DMS153 treated with DMSO at 0.1 percent for 48 hours (cell line): ENCODE results near the gene CCSAP.
"Not testable (repeated sequence)": the region's sequence is repeated elsewhere in the genome, so short reads cannot be mapped to it uniquely, and the experiment has no call there.

Experiments
- DNase-seq: peaks from one replicate; lab custom pipeline; 2025; ENCODE audit not compliant: unreplicated experiment; lab: John Stamatoyannopoulos, UW

The CCSAP gene

DNA sequence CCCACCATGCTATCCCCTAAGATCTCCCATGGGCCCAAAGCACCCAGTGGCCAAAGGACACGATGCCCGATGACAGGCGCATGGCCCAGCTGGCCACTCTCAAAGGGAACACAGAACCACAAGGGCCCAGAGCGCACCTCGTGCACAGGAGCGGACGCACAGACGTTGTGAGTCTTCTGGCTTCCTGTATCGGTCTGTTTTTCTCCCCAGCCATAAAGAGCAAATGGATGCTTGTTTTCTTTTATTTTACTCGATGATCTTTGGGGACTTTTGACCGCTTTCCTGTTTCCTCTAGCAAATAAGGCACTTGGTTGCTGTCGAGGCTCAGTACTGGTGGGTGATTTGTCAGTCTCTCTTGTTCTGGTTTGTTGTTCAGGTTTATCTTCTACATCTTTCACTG is 16.2 kb downstream of the CCSAP start:
- DNase-seq, result no peak

DNA sequence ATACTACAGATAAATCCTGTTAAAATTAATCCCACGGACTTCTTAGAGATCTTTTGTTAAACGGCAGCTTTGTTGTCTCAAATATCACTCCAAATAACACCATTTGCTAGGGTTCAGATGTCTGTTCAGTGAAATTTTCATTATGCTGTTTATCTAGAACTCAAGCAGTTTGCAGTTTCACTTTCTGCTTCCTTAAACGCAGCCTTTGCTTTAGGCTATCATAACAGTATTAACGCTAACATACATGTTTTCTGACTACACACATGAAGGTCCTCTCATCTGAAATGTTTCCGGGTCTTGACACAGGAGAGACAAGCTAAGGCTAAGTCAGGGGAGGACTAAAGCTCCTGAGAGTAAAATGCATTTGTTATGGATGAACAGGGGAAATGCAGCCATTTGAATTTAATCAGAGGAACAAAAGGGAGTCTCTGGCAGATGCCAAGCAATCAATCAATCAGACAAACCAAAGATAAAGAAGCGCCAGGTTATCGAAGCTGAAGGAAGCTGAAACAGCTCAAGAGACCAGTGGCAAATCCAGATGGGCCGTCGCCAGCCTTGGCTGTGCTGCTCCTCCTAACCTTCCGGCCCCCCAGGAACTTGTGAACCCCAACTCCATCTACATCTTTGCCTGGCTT is 16.9 kb downstream of the CCSAP start:
- no peak for DNase-seq

DNA sequence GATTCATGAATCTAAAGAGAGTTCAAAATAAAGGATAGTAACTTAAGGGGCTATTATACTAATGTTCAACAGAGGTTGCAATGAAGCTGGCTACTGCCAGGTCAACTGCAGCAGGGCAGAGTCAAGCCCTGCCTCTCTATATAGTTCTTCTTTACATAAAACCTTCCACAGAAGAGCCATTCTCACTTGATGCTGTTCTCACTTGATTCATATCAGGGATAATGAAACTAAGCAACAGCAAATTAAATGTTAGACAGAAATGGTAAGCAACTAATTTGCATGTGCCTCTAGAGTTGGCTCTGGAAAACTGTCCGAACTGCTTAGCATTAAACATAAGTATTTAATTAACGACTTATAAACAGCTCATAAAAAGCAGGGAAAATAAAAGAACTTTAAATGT is 17.4 kb downstream of the CCSAP start:
- DNase-seq, result no peak

DNA sequence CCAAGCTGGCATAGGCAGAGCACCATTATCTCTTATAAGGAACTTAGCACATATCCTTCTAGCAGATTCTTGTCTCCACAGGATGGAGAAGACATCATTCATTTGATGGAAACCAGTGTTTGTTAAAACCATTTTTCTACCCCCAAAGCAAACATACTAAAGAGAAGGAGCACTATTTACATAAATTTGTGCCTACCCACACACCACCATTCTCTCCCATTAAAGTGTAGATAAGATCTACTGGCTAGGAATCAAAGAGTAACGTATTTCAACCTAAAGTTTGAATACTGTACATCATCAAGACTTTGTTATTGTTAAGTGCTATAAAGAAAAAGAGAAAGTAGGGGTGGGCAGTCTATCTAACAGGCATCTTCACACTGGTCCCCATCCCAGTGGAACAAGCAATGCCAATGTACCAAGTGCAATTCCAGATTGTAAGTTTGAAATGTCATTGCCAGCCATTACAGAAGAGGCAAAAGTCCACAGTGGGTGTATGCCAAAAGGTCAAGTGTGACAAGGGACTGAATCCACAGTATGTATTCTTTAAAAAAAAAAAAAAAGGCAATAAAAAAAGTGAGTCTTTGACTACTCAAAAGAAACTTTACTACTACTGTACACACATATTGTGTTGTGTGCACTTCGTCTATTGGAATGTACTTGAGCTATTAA is 18.8 kb downstream of the CCSAP start:
- no peak for DNase-seq

DNA sequence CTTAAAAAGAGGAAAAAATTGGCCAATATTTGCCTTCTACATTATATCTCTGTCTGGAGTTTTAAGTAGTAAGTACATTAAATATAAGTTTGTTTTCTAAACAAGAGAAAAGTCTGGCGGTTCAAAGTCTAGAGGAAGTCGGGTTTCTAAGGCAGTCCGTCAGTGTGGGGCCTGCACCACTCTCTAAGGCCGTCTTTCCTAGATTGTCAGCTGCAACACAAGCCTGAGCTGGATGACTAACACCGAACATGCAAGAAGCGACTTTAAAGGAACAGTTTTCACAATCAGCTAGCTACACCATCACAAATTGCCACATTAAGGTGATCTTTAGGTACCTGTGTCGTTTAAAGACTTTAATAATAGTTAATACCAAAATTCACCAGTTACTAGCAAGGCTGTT is 19.6 kb downstream of the CCSAP start:
- no peak for DNase-seq

DNA sequence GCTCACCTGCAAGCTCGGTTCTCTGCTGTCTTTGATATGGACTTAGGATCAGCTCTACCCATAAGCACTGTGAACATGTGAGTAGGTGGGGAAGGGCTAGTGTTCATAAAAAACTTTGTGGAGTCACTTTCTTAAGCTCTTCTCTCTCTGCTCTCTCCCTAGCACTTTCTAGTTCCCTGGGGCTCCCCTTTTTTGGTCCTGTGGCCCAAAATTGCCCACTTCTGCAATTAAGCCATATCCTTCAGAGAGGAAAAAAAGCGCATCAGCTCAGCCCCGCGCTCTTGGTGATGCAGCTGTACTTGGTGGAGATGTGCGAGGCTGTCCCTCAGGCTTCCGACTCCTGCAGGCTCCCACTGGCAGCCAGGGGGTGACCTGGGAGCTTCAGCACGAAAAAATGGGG is 23.4 kb downstream of the CCSAP start:
- DNase-seq, result no peak

DNA sequence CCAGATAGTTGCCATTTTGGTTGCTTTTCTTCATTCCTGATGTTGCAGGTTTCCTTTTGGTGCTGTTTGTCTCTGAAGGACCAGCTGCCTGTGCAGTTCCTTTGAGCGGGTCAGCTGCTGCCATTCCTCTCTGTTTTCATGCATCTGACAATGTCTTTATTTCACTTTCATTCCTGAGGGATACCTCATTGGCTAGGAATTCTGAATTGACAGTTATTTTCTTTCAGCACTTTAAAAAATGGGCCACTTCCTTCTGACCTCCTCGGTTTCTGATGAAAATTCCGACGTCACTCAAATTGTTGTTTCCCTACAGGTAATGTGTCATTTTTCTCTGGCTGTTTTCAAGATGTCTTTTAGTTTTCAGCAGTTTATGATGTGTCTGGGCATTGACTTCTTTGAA is 24.8 kb downstream of the CCSAP start:
- DNase-seq, result no peak

DNA sequence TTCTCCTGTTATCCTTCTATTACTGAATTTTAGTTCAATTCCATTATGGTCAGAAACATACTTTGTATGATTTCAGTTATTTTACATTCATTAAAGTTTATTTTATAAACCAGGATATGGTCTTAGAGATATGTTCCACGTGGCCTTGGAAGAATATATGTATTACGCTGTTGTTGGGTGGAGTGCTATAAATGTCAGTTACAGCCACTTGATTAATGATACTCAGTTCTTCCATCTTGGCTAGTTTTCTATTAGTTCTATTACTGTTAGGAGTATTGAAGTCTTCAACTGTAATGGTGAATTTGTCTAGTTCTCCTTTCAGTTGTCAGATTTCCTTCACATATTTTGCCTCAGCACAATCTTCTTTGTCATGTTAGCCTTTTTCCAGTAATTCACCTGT is 26.7 kb downstream of the CCSAP start:
- no peak for DNase-seq

DNA sequence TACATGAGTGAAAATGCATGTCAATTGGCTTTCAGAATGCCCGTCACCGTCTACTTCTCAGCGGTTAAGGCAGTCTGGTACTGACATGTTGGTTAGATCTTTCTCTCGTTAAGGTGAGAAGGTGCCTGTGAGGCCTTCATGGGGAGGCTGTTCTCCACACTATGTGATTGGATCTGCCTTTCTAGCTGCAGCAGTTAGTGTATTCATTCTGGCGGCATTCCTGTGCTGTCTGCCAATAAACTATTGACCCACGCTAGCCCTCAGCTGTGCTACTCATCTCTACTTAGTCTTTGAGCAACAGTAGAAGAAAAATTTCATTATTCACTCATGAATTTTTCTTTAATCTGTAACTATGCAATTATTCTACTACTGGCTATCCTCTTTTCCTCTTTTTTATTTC is 32.0 kb downstream of the CCSAP start:
- no peak for DNase-seq

DNA sequence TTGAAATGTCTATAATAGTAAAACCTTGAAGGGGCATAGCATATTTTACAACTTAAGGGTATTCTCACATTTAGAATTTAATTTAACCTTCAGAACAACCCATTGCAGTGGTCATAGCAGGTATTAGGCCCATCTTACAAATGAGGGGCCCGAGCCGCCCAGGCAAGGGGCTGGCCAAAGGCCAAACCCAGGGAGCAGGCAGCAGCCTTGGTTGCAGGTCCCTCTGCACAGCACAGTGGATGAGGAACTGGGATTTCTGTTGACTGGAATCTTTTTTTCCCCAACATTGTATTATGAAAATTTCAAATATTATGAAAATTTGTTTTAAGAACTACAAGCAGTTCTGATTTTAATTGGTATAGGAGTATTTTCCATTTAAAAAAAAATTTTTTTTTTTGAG is 33.2 kb downstream of the CCSAP start:
- no peak for DNase-seq

DNA sequence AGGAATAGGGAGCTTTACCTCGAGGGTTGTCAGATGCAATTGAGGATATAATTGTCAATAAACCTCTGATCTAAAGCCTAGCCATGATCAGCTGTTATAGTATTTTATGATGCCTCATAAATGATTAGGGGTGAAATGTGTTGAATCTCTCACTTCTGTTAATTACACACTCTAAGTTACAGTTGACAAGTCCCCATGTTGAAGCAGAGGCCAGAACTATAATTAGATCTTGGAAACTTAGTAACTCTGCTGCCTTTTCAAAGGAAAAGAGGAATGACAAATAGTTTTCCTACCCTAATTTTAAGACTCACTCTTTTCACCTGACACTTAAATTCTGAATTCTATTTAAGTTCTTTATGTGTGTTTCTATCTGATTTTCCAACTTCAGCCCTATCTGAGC is 33.8 kb downstream of the CCSAP start:
- no peak for DNase-seq

DNA sequence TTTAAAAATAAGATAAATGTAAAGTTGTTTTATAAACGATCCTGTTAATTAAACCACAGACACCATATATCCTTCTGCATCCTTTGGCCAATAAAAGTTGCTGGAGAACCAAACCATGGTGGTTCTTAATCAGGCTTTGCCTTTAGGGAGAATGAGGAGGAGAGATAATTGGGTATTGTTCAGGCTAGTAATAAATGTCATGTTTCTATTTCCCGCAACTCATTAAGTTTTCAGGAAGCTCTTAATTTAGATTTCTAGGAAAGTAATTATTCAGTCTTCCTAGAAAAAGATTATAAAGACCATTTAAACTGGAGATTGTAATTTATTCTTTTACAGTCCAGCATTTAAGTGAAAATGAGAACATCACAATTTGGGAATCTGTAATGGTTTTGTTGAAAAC is 37.5 kb downstream of the CCSAP start:
- no peak for DNase-seq

DNA sequence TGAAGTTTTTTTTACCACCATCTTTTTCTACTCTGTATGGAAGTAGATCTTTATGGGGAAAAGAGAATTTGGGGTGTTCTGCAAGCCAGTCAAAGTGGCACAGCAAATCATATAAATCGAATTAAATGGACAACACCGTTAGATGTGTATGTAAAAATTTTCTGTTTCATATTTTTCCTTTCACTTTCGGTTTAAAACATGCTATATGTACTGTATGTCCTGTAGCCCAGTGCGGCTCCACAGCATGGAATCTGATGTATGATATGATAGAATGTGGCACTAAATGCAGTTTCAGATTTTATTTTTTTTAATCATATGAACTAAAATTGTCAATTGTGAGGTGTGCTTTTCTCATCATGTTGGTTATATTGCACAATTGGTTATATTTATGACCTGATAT is 39.0 kb downstream of the CCSAP start:
- no peak for DNase-seq

DNA sequence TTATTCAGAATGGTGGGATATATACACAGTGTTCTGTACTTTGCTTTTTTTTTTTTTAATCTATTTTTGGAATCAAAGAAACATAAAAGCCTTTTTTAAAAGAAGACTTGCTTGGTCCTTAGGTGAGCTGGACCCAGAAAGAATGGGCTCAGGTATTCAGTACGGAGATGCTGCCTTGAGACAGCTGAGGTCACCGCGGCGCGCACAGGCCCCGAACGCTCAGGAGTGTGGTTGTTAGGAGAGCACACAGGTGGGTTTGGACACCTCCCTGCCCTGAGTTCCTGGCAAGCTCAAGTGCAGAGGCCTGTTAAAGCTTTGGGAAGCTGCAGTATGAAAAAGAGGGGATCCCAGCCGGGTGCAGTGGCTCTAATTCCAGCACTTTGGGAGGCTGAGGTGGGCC is 40.1 kb downstream of the CCSAP start:
- DNase-seq, result no peak

DNA sequence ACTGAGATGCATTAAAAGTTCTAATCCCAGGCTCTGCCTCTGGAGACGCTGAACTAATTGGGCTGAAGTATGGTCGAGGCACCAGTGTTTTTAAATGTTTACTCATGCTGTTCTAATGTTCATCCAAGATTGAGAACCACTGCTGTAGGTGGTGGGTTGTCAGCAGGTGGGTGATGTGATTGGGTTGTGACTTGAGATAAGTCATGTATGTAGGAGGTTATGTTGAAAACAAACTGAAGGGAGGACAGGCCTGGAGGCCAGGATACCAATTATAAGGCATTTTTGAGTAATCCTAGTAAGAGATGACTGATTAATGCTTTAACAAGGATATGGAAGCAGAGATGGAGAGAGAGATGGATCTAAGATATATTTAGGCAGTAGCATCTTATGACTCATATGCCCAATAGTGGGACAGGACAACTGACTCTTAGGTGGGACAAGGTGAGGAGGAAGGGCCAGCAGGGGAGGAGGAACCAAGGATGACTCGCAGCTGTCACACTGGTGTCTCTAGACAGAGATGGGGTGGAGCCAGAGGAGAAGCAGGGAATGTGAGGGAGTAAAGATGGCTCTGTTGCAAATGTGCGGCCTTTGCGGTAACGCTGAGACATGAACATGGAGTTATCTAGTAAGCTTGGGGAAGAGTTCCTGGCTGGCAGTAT is 42.6 kb downstream of the CCSAP start:
- no peak for DNase-seq

DNA sequence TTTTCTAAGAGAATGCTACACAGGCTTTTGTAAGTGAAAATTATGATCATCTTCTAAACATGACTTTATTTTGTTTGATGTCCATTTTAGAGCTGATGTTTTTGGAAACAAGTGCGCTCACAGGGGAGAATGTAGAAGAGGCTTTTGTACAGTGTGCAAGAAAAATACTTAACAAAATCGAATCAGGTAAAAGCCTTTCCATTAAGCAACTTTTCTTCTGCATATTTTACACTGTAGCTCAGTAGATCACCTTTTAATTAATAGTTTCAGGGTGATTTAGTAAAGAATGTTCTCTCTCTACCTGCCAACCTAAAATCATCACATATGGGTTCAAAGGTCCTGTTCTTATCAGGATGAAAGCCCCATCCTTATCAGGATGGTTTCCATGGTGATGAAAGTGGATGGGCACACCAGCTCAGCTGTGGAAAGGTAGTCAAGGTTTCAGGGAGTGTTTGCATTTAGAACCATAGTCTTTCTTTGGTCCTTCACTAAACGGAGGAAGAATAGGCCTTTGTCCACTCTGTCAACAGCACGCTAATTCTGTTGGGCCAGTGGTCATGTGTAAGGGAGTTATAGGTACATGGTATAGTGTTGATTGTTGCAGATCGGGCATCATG is 43.9 kb downstream of the CCSAP start:
- DNase-seq, result no peak

DNA sequence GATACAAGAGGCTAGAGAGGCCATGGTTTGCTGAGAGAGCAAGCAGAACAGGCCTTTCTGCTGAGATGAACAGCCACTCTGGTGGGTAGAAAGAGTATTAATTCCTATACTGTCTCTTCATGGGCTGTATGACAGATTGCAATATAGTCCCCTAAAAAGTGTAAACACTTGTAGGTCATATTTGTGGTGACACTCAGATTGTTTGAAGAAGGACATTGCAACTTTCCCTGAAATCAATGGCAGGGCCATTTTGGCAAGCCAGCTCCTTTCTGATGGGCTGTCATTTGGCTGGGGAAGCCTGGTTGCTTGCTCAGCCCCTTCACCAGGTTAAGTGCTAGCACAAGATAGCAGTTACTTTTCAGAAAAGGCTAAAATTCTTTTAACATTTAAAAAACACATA is 44.4 kb downstream of the CCSAP start:
- DNase-seq, result no peak

DNA sequence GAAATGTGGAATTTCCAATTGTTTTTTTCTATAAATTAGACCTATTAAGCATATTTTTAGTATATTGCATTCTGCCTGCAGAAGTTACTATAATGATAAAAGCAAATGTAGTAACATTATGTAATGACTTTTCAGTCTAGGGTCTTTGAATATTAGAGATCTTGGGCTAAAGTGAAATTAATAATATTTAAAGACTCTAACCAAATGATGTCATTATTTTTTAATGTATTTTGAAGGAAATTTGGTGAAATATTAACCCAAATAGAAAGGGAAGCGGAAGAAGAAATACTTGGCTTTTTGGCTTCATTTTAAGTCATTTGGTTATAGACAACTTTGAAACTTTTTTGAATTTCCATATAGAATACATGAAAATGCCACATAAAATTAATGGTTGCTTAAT is 45.1 kb downstream of the CCSAP start:
- DNase-seq, result no peak

DNA sequence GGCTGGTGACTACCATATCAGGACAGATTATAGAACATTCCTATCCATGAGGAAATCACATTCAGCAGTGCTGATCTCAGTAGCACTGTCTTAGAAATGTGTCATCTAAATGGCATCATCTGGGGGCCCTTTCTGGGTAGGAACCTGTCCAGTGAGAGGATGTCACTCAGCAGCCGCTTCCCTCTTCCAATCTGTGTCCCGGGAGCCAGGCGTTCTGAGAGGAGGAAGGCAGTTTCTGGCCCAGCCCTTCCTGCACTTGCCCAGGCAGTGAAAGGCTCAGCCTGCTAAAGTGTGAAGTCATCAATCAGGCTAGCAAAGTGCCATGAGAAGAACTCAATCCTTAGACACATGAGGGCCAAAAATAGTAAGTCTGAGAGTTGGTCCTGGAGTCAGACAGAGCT is 46.3 kb downstream of the CCSAP start:
- DNase-seq, result no peak

DNA sequence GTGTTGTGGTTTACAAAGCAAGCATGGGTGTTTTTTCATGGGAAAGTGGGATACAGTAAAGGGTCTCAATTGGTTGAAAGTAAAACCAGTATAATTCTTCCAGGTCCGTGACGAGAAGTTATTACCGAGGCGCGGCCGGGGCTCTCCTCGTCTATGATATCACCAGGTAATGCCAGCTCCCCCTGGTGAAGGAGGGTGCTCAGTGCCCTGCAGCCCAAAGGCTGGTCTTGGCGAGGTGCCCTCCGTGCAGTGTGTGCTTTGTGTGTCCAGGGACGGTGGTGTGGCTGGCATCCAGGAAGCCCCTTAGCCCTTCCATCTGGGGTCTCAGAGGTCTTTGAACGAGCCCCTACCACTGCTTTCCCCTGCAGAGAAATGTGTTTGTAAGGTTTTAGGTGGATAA is 47.1 kb downstream of the CCSAP start:
- no peak for DNase-seq

DNA sequence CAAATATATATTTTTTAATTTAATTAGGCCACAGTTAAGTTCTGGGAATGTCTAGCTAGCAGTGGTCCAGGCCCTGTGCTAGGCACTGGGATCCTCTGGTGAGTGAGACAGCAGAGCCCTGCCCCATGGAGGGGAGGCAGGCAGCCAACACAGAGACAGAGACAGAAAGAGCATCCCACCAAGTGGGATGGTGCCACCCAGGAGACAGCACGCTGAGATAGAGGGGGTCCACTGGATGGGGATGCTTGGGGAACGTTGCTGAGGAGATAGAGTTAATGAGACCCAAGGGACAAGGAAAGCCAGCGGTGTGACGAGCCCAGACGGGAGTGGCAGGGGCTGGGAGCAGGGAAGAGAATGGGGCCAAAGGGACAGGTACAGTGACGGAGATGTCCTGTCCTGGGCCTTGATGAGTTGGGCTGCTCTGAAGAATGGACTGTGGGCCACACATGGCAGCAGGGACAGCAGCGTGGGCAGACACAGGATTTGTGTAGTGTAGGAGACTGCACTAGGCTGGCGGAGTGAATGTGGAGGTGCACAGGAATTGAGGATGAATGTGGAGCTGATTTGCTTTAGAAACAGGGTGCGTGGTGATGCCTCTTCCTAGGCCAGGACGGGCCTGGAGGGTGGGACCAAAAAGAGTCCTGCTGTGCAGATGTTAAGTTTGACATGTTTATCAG is 49.2 kb downstream of the CCSAP start:
- no peak for DNase-seq

DNA sequence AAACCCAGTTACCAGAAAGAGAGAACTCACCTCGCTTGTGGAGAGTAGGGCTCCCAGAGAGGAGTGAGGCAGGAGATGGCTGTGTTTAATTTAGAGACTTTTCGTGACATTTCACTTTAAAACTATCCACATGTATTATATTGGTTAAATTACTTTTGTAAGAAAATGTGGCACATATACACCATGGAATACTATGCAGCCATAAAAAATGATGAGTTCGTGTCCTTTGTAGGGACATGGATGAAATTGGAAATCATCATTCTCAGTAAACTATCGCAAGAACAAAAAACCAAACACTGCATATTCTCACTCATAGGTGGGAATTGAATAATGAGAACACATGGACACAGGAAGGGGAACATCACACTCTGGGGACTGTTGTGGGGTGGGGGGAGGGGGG is 51.2 kb downstream of the CCSAP start:
- not testable (repeated sequence) for DNase-seq
